SK-MEL-5 (cell line): ENCODE data around the gene TNFRSF1B. TPM values are rescaled to one million over a fixed set of nuclear protein-coding genes. Genes with fewer than 3 reads are reported as not detected.

ENCODE experiments used
- DNase-seq: peaks from one replicate; pipeline ENCODE4 v3.0.0-alpha.2; 2016; ENCODE audit warnings: low read depth, low spot score
- in situ Hi-C: cut with HindIII; loops from 2 replicates; pipeline ENCODE4 v1.10.0; 2016; ENCODE audit warnings: low sequenced_read_pairs, high pct_unique_total_duplicates, low pct_unique_long_range_greater_than_20kb
- total RNA-seq: library from RNA; depleted of rRNA; stranded (reverse); fragments of >200 nt; shearing (Covaris generic); gene quantifications from 2 replicates; pipeline ENCODE4 v1.2.3, GENCODE V29; 2014

The TNFRSF1B gene
- total RNA-seq, 1 experiment from 2014 or later = 4.4 TPM

- DNase-seq = no peak
- in situ Hi-C loops = no loop called here
These were observed 26.8 kb upstream of the TNFRSF1B start for GRCh38 chr1:12140016-12140415.

- DNase-seq = no peak
- in situ Hi-C loops = no loop called here
These were observed 26.2 kb upstream of the TNFRSF1B start for GRCh38 chr1:12140515-12141162.

- in situ Hi-C loops = no loop called here
- DNase-seq = no peak
These were observed 25.5 kb upstream of the TNFRSF1B start for GRCh38 chr1:12141163-12141850.

- DNase-seq = no peak
- in situ Hi-C loops = no loop called here
These were observed 24.5 kb upstream of the TNFRSF1B start for GRCh38 chr1:12142141-12142823.

- DNase-seq = no peak
- in situ Hi-C loops = no loop called here
These were observed 23.7 kb upstream of the TNFRSF1B start for GRCh38 chr1:12142891-12143630.

- in situ Hi-C loops = no loop called here
- DNase-seq = peak; percentile 90
These were observed 23.1 kb upstream of the TNFRSF1B start for GRCh38 chr1:12143631-12144155.

- in situ Hi-C loops = no loop called here
These were observed 22.6 kb upstream of the TNFRSF1B start for GRCh38 chr1:12144236-12144635.

GRCh38 chr1:12144969-12145368, 21.8 kb upstream of the TNFRSF1B start:
- in situ Hi-C loops = no loop called here
- no peak for DNase-seq

More at GRCh38 chr1:12144236-12144635, 22.6 kb upstream of the TNFRSF1B start:
- no peak for DNase-seq

- in situ Hi-C loops = no loop called here
- DNase-seq = no peak
These were observed 21.0 kb upstream of the TNFRSF1B start for GRCh38 chr1:12145616-12146342.

GRCh38 chr1:12146343-12147112, 20.3 kb upstream of the TNFRSF1B start:
- DNase-seq = no peak
- in situ Hi-C loops = no loop called here

- in situ Hi-C loops = no loop called here
- DNase-seq = no peak
These were observed 19.5 kb upstream of the TNFRSF1B start for GRCh38 chr1:12147201-12147701.

GRCh38 chr1:12148160-12148957, 18.4 kb upstream of the TNFRSF1B start:
- no peak for DNase-seq
- in situ Hi-C loops = no loop called here

- in situ Hi-C loops = no loop called here
- no peak for DNase-seq
These were observed 17.6 kb upstream of the TNFRSF1B start for GRCh38 chr1:12148958-12149790.

GRCh38 chr1:12149791-12150175, 17.0 kb upstream of the TNFRSF1B start:
- no peak for DNase-seq
- in situ Hi-C loops = no loop called here
